SJCRH30 (cell line): ENCODE data around the gene KCNJ8. TPM values are rescaled to one million over a fixed set of nuclear protein-coding genes. Genes with fewer than 3 reads are reported as not detected.
A peak's percentile ranks its signal among the peaks of the same experiment; 100 is the strongest.
"Not testable (repeated sequence)": the region's sequence is repeated elsewhere in the genome, so short reads cannot be mapped to it uniquely, and the experiment has no call there.

Experiments
- DNase-seq, 2 experiments: peaks; one replicate each; pipeline ENCODE4 v3.0.0-alpha.2; 2015 to 2020
- H3K27ac ChIP-seq: fragments of 250-450 bp; sonication (Bioruptor Pico); 2 replicates; pipeline ENCODE4 v1.5.1; 2020; ENCODE audit warnings: mild to moderate bottlenecking, moderate library complexity
- H3K27me3 ChIP-seq: fragments of 250-450 bp; sonication (Bioruptor Pico); 2 replicates; pipeline ENCODE4 v1.5.1; 2020; ENCODE audit warnings: mild to moderate bottlenecking, moderate library complexity
- H3K36me3 ChIP-seq: fragments of 250-450 bp; sonication (Bioruptor Pico); 2 replicates; pipeline ENCODE4 v1.5.1; 2020; ENCODE audit warnings: mild to moderate bottlenecking, moderate library complexity
- H3K4me1 ChIP-seq: fragments of 250-450 bp; sonication (Bioruptor Pico); 2 replicates; pipeline ENCODE4 v1.5.1; 2020; ENCODE audit warnings: mild to moderate bottlenecking, moderate library complexity
- H3K4me3 ChIP-seq: fragments of 250-450 bp; sonication (Bioruptor Pico); 2 replicates; pipeline ENCODE4 v1.5.1; 2020; ENCODE audit warnings: mild to moderate bottlenecking, moderate library complexity
- H3K9me3 ChIP-seq: fragments of 250-450 bp; sonication (Bioruptor Pico); replicated peaks from 2 replicates; pipeline ENCODE4 v1.5.1; 2020; ENCODE audit warnings: mild to moderate bottlenecking, moderate library complexity
- total RNA-seq: library from RNA; depleted of rRNA; stranded (reverse); fragments of >200 nt; shearing (Covaris generic); gene quantifications from 2 replicates; pipeline ENCODE4 v1.2.3, GENCODE V29; 2014

KCNJ8 gene
- total RNA-seq, 1 experiment from 2014 or later = 0.20 TPM

DNA sequence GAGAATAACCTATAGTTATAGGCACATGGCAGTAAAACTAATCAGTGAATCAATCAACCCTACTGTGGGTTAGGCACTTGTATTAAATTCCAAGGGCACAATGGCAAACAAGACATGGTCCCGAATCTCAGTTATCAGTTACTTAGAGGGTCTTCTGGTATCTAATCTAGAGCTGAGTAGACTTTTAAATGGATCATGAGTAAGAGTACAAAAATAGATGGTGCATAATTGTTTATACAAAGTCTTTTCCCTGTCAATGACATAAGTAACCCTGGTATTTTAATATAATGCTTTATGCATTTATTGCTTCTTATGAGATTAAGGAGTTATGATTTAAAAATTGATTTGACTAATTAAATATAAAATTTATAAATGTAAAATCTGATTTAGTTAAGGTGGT lies 23.0 kb upstream of the KCNJ8 start:
- H3K27me3 ChIP-seq = no peaks in the 10 kb centered on the region
- no peak overlapping the region for H3K4me3 ChIP-seq
- H3K27ac ChIP-seq = no peak overlapping the region
- DNase-seq = no peak
- H3K9me3 ChIP-seq = no peaks in the 10 kb centered on the region
- H3K4me1 ChIP-seq = no peaks in the 10 kb centered on the region
- no peaks in the 10 kb centered on the region for H3K36me3 ChIP-seq

DNA sequence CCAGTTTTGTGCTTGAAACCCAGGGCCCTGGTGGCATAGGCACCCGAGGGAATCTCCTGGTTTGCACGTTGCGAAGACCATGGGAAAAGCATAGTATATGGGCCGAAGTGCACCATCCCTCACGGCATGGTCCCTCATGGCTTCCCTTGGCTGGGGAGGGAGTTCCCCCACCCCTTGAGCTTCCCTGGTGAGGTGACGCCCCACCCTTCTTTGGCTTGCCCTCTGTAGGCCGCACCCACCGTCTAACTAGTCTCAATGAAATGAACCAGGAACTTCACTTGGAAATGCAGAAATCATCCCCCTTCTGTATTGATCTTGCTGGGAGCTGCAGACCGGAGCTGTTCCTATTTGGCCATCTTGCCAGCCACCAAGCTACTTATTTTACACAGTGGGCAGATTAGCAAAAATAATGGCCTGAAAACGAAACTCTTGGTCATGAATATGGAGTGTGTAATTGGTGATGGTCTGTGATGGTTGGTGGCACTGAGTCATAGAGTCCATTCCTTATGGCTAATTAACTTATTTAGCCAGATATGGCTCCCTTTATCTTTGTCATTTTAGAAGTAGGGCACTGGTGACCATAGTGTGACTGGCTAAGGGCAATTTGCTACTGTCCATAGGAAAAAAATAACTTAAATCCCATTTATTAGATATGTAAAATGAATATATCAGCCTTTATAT lies 21.3 kb upstream of the KCNJ8 start:
- Histone ChIP-seq H3K4me3 (no peak overlapping the region), H3K27me3 (no peaks in the 10 kb centered on the region), H3K9me3 (no peaks in the 10 kb centered on the region), H3K4me1 (no peaks in the 10 kb centered on the region), H3K27ac (no peak overlapping the region), H3K36me3 (no peaks in the 10 kb centered on the region)
- DNase-seq = no peak

DNA sequence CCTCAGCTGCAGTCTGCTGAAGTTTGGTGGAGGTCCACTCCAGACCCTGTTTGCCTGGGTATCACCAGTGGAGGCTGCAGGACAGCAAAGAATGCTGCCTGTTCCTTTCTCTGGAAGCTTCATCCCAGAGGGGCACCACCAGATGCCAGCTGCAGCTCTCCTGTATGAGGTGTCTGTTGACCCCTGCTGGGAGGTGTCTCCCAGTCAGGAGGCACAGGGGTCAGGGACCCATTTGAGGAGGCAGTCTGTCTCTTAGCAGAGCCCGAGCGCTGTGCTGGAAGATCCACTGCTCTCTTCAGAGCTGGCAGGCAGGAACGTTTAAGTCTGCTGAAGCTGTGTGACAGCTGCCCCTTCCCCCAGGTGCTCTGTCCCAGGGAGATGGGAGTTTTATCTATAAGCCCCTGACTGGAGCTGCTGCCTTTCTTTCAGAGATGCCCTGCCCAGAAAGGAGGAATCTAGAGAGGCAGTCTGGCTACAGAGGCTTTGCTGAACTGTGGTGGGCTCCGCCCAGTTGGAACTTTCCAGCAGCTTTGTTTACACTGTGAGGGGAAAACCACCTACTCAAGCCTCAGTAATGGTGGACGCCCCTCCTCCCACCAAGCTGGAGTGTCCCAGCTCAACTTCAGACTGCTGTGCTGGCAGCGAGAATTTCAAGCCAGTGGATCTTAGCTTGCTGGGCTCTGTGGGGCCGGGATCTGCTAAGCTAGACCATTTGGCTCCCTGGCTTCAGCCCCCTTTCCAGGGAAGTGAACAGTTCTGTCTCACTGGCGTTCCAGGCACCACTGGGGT lies 20.5 kb upstream of the KCNJ8 start:
- not testable (repeated sequence) for H3K4me3 ChIP-seq, DNase-seq, H3K9me3 ChIP-seq, H3K27ac ChIP-seq, H3K27me3 ChIP-seq, H3K36me3 ChIP-seq, H3K4me1 ChIP-seq

DNA sequence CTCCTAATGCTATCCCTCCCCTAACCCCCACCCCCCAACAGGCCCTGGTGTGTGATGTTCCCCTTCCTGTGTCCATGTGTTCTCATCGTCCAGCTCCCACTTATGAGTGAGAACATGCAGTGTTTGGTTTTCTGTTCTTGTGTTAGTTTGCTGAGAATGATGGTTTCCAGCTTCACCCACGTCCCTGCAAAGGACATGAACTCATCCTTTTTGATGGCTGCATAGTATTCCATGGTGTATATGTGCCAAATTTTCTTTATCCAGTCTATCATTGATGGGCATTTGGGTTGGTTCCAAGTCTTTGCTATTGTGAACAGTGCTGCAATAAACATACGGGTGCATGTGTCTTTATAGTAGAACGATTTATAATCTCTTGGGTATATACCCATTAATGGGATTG lies 15.2 kb upstream of the KCNJ8 start:
- not testable (repeated sequence) for H3K9me3 ChIP-seq

DNA sequence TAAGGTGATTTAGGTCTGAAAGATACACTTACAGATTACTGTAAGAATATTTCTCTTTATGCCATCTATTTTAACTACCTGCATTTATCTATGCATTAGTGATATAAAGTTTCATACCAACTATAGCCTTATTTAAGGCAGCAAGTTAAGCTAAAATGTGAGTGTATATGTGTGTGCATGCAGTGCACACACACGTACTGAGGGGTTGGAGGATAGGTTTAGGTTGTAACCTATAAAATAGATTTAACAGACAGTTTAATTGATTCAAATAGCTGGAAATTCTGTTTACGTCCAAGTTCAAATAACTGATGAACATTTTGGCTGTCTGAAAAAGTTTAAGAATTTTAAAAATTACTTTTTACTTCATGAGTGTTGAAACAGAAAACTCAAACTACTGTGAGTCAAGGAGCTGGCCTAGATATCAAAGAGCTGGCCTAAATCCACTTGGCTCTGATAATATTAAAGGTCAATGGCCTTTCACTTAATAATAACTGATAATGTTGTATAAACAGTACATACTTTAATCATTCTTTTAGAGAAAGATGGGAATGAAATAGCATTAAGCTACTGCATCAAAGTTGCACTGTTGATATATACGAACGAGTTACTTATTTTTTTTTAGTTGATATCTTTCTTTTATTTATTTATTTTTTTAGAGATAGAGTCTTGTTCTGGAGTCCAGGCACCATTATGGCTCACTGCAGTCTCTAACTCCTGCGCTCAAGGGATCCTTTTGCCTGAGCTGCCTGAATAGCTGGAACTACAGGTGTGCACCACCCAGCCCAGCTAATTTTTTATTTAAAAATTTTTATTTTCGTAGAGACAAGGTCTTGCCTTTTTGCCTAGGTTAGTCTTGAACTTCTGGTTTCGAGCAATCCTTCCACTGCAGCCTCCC lies 13.8 kb upstream of the KCNJ8 start:
- Histone ChIP-seq H3K27me3 (no peaks in the 10 kb centered on the region), H3K4me1 (no peaks in the 10 kb centered on the region), H3K4me3 (no peak overlapping the region), H3K36me3 (no peaks in the 10 kb centered on the region), H3K27ac (no peak overlapping the region), H3K9me3 (no peaks in the 10 kb centered on the region)
- no peak for DNase-seq

More for the DNA sequence above, 15.2 kb upstream of the KCNJ8 start:
- not testable (repeated sequence) for H3K4me3 ChIP-seq, H3K36me3 ChIP-seq, DNase-seq, H3K27ac ChIP-seq, H3K27me3 ChIP-seq, H3K4me1 ChIP-seq

DNA sequence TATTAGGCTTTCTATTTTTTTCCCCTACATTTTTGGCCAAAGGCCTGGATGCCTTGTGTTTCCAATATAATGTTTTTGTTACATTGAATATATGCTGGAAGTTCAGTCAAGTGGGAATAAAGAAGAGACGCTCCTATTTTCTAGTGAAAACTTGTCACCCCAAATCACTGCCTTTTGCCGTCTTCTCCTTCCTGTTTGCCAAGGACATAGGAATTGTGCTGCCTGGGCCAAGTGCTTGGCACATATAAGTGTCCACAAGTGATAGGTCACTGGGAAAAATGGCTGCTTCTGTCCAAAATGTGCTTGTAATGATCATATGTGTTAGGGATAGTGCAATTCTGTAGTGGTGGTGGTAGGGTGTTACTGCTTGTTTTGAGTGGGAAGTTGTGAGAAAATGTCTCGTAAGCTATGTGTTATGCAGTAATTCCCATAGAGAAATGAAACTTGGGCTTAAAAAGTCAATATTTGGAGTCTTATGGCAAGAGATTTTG lies 11.6 kb upstream of the KCNJ8 start:
- no peak for DNase-seq
- no peaks in the 10 kb centered on the region for H3K4me1 ChIP-seq
- H3K9me3 ChIP-seq = no peaks in the 10 kb centered on the region
- no peak overlapping the region for H3K4me3 ChIP-seq
- H3K27ac ChIP-seq = no peak overlapping the region
- H3K27me3 ChIP-seq = no peaks in the 10 kb centered on the region
- no peaks in the 10 kb centered on the region for H3K36me3 ChIP-seq

DNA sequence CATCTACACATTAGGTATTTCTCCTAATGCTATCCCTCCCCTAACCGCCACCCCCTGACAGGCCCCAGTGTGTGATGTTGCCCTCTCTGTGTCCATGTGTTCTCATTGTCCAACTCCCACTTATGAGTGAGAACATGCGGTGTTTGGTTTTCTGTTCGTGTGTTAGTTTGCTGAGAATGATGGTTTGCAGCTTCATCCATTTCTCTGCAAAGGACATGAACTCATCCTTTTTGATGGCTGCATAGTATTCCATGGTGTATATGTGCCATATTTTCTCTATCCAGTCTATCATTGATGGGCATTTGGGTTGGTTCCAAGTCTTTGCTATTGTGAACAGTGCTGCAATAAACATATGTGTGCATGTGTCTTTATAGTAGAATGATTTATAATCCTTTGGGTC lies 8.2 kb upstream of the KCNJ8 start:
- DNase-seq, H3K27ac ChIP-seq: not testable (repeated sequence)

DNA sequence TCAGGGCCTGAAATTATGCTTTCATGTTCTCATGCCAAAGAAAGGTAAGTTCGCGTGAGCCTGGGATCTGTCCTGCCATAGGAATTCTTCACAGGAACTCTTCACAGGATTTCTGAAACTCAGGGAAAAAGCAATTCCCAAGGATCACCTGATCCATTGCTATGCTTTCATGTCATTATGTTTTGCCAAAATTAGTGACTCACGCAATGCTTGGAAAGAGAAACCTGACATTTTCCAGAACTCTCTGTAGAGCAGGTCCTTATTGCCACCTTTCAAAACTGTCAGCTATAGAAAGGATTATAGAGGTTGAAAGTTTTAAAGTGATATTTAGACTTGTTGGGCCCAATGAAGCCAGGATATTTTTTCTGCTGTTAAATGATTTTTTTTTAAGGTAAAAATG lies 6.3 kb upstream of the KCNJ8 start:
- Histone ChIP-seq H3K4me1 (no peaks in the 10 kb centered on the region), H3K4me3 (no peak overlapping the region), H3K27ac (no peak overlapping the region), H3K27me3 (no peaks in the 10 kb centered on the region; the same call in 1 of the 2 replicates), H3K9me3 (no peaks in the 10 kb centered on the region), H3K36me3 (no peaks in the 10 kb centered on the region)
- no peak for DNase-seq

More for the DNA sequence above, 8.2 kb upstream of the KCNJ8 start:
- H3K27me3 ChIP-seq, H3K9me3 ChIP-seq, H3K4me1 ChIP-seq, H3K36me3 ChIP-seq, H3K4me3 ChIP-seq: not testable (repeated sequence)

DNA sequence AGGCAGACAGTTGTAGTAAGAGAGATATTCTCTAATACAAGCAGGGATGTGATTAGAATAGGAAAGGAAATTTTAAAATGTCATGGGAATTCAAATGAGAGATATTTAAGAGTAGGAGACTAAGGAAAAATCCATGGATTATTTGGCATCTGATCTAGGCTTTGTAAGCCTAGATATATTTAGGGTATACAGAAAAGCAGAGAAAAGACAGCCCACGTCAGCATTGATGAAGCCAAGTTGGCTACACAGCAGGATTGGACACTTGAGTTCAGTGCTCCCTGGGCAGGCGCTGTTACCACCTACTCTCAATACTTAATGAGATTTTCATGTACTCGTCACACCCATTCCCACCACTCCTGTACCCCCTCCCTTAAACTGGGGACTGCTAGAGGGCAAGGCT lies 1.7 kb upstream of the KCNJ8 start:
- Histone ChIP-seq H3K27me3 (peaks cover 12% of the 10 kb centered on the region; the same call in 1 of the 2 replicates), H3K27ac (no peak overlapping the region)

DNA sequence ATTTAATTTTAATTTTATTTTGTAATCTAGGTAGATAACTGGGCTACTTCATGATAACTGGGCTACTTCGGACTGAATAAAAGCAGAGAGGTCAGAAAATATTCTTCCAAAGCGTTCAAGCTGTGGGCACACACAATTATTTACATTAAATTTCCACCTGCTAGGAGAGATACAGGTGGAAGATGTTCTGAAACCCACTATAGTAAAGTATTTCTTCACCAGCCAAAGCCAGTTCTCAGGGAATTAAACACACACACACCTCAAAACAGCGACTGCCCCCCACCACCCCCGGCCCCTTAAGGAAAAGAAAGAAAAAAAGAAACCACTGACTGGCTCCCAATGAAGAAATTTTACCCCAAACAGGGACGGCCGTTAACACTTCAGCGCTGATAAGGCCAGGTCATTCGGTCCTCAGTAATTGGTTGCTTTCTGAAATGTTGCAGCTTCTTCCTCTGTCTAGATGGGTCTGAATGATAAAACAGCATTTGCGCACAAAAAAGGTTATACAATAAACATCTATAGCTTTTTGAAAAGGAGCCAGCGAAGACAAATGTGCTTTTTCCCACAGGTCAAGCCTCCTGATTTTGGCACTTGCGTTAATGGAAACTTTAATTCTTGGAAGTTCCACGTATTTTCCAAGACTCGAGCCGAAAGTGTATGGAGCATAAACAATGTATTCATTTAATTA lies 771 bp upstream of the KCNJ8 start:
- Histone ChIP-seq H3K9me3 (no peaks in the 10 kb centered on the region), H3K27me3 (peaks cover 12% of the 10 kb centered on the region; the same call in 1 of the 2 replicates), H3K4me3 (no peak overlapping the region), H3K36me3 (no peaks in the 10 kb centered on the region), H3K27ac (no peak overlapping the region), H3K4me1 (no peaks in the 10 kb centered on the region)
- no peak for DNase-seq

More for the DNA sequence above, 1.7 kb upstream of the KCNJ8 start:
- DNase-seq = no peak
- no peak overlapping the region for H3K4me3 ChIP-seq
- no peaks in the 10 kb centered on the region for H3K4me1 ChIP-seq
- no peaks in the 10 kb centered on the region for H3K36me3 ChIP-seq
- H3K9me3 ChIP-seq = no peaks in the 10 kb centered on the region

DNA sequence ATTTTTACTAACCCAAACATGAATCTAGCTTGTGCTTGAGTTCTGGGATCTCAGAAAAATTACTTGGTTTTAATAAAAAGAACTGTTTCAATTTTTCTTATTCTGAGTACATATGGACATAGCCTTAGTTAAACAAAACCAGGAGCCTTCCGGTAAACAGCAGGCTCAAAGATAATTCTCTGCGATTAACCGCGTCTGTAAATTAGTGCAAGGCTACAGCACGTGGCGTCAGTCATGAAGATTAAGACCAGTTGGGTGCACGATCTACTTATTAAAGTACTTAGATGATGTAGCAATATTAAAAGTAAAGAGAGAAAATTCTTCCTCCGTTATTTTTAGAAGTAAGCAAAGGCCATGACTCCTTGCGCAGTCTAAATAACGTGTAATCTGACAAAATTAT lies 700 bp downstream of the KCNJ8 start:
- H3K4me3 ChIP-seq = no peak overlapping the region
- H3K27ac ChIP-seq = no peak overlapping the region
- H3K4me1 ChIP-seq = no peaks in the 10 kb centered on the region
- no peaks in the 10 kb centered on the region for H3K9me3 ChIP-seq
- DNase-seq = no peak
- H3K36me3 ChIP-seq = no peaks in the 10 kb centered on the region
- H3K27me3 ChIP-seq = peaks cover 12% of the 10 kb centered on the region; the same call in 1 of the 2 replicates

DNA sequence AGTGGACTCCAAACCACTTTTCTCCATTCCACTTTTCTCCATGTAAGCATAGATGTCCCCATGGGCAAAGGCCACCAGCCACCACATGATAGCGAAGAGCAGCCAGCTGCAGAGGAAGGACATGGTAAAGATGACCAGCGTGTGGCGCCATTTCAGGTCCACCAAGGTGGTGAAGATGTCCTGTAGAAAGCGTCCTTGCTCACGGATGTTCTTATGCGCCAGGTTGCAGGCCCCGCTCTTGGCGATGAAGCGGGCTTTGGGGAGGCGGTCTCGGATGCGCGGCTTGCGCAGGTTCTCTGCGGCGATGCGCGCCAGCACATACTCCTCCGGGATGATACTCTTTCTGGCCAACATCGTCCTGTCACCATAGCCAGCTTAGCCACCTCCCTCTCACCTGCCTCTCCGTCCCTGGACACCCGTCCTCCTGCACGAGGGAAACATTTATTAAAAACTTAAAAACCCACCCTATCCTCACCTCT lies 1.2 kb downstream of the KCNJ8 start:
- Histone ChIP-seq H3K9me3 (no peaks in the 10 kb centered on the region), H3K27ac (no peak overlapping the region), H3K36me3 (no peaks in the 10 kb centered on the region), H3K27me3 (peaks cover 12% of the 10 kb centered on the region; the same call in 1 of the 2 replicates), H3K4me1 (no peaks in the 10 kb centered on the region), H3K4me3 (no peak overlapping the region)
- DNase-seq = peak; percentile 8 to 29

DNA sequence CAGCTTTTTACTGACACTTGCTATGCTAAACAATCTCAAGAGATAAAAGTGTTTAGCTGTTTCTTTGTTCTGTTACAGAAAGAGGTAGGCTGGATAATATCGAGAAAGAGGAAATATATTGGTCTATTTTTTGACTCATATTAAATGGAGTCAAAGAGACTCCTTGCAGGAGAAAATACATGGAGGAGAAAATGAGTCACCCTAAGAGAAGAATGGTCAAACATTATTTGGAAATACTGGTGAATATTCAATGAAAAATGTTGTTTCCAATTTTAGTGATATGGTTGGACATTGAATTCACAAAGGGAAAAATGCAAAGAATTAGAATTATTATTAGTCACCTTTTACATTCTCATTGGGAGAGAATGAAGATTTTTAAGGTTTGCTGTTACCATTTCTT lies 3.2 kb downstream of the KCNJ8 start:
- no peaks in the 10 kb centered on the region for H3K4me1 ChIP-seq
- H3K9me3 ChIP-seq = no peaks in the 10 kb centered on the region
- H3K27ac ChIP-seq = no peak overlapping the region
- no peak overlapping the region for H3K4me3 ChIP-seq
- peaks cover 12% of the 10 kb centered on the region; the same call in 1 of the 2 replicates for H3K27me3 ChIP-seq
- DNase-seq = no peak
- no peaks in the 10 kb centered on the region for H3K36me3 ChIP-seq

DNA sequence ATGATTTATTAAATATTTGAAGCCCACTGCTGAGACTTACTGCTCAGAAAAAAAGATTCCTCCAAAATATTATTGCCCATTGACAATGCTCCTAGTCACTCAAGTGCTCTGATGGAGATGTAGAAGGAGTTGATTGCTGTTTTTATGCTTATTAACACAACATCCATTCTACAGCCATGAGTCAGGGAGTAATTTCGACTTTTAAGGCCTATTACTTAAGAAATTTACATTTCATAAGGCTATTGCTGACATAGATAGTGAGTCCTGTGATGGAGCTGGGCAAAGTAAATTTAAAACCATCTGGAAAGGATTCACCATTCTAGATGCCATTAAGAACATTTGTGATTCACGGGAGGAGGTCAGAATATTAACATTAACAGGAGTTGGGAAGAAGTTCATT lies 5.2 kb downstream of the KCNJ8 start:
- DNase-seq = no peak
- Histone ChIP-seq H3K36me3 (no peaks in the 10 kb centered on the region), H3K27me3 (peaks cover 8% of the 10 kb centered on the region; the same call in 1 of the 2 replicates), H3K9me3 (no peaks in the 10 kb centered on the region), H3K4me3 (no peak overlapping the region), H3K4me1 (no peaks in the 10 kb centered on the region), H3K27ac (no peak overlapping the region)
